ENCODE measurements around the gene VCAN. TPM values are rescaled to one million over a fixed set of nuclear protein-coding genes. Genes with fewer than 3 reads are reported as not detected.

Gene VCAN
- total and polyA plus RNA-seq, 2 donors (not counting 1 experiment from before 2014, with no cell fraction given) = 2.0 TPM; not detected in 1

GRCh38 chr5:83583859-83584258 lies 112.3 kb downstream of the VCAN start:
- Histone ChIP-seq H3K27ac (ENCODE audit: low read length in 2 of 2) (no peak overlapping the region), H3K27me3 (replicated peaks in 1 of 4; ENCODE audit: control extremely low read depth in 1 of 4, control insufficient read depth in 3 of 4, insufficient read depth in 4 of 4, low read length in 3 of 4) (no peaks in the 10 kb centered on the region), H3K79me2 (ENCODE audit: control insufficient read depth, insufficient read depth, low read length) (no peaks in the 10 kb centered on the region), H2AFZ (ENCODE audit: insufficient read depth, low read depth, low read length, poor library complexity, severe bottlenecking) (no peak overlapping the region), H3K4me3 (ENCODE audit: control extremely low read depth in 1 of 5, extremely low read depth in 1 of 5, insufficient read depth in 1 of 5, low read depth in 2 of 5, low read length in 4 of 5) (no peak overlapping the region), H3K4me2 (replicated peaks; ENCODE audit: low read depth, low read length, poor library complexity, severe bottlenecking) (no peak overlapping the region), H3K4me1 (ENCODE audit: control insufficient read depth in 2 of 2, insufficient read depth in 2 of 2, low read length in 2 of 2) (no peaks in the 10 kb centered on the region), H3K9me3 (ENCODE audit: control extremely low read depth in 1 of 3, control insufficient read depth in 2 of 3, insufficient read depth in 1 of 3, low read length in 2 of 3) (no peaks in the 10 kb centered on the region), H3K36me3 (replicated peaks in 1 of 2; ENCODE audit: control extremely low read depth in 1 of 2, control insufficient read depth in 1 of 2, extremely low read depth in 1 of 2, insufficient read depth in 2 of 2, low read length in 1 of 2) (no peaks in the 10 kb centered on the region), H3K9ac (ENCODE audit: low read length) (no peak overlapping the region), H4K20me1 (ENCODE audit: control insufficient read depth, insufficient read depth, low read length, poor library complexity, severe bottlenecking) (no peaks in the 10 kb centered on the region)
- H3K27ac Mint-ChIP-seq = no peak overlapping the region
- no peaks in the 10 kb centered on the region for H3K9me3 Mint-ChIP-seq (ENCODE audit: insufficient read depth)
- H3K4me3 Mint-ChIP-seq = no peak overlapping the region
- ChIA-PET POLR2A (no interaction called here), CTCF (no interaction called here)
- no peak for ATAC-seq (ENCODE audit: low read depth)
- no peaks in the 10 kb centered on the region for H3K27me3 Mint-ChIP-seq
- H3K4me1 Mint-ChIP-seq = no peaks in the 10 kb centered on the region
- intact Hi-C loops (cut with micrococcal nuclease) = no loop called here
- DNase-seq = no peak
- TF ChIP-seq EZH2 (IDR thresholded peaks at IDR 0.05; ENCODE audit: borderline replicate concordance, insufficient read depth, low read depth, low read length, poor library complexity, severe bottlenecking) (no peak), CTCF (IDR thresholded peaks at IDR 0.05) (no peak)

GRCh38 chr5:83586874-83587776 lies 115.6 kb downstream of the VCAN start:
- Histone ChIP-seq H3K36me3 (replicated peaks in 1 of 2; ENCODE audit: control extremely low read depth in 1 of 2, control insufficient read depth in 1 of 2, extremely low read depth in 1 of 2, insufficient read depth in 2 of 2, low read length in 1 of 2) (no peaks in the 10 kb centered on the region), H3K27me3 (replicated peaks in 1 of 4; ENCODE audit: control extremely low read depth in 1 of 4, control insufficient read depth in 3 of 4, insufficient read depth in 4 of 4, low read length in 3 of 4) (no peaks in the 10 kb centered on the region), H3K9ac (ENCODE audit: low read length) (no peak overlapping the region), H3K4me2 (replicated peaks; ENCODE audit: low read depth, low read length, poor library complexity, severe bottlenecking) (no peak overlapping the region), H3K27ac (ENCODE audit: low read length in 2 of 2) (no peak overlapping the region), H3K79me2 (ENCODE audit: control insufficient read depth, insufficient read depth, low read length) (no peaks in the 10 kb centered on the region), H2AFZ (ENCODE audit: insufficient read depth, low read depth, low read length, poor library complexity, severe bottlenecking) (no peak overlapping the region), H3K4me1 (ENCODE audit: control insufficient read depth in 2 of 2, insufficient read depth in 2 of 2, low read length in 2 of 2) (no peaks in the 10 kb centered on the region), H3K4me3 (ENCODE audit: control extremely low read depth in 1 of 5, extremely low read depth in 1 of 5, insufficient read depth in 1 of 5, low read depth in 2 of 5, low read length in 4 of 5) (no peak overlapping the region), H3K9me3 (ENCODE audit: control extremely low read depth in 1 of 3, control insufficient read depth in 2 of 3, insufficient read depth in 1 of 3, low read length in 2 of 3) (no peaks in the 10 kb centered on the region), H4K20me1 (ENCODE audit: control insufficient read depth, insufficient read depth, low read length, poor library complexity, severe bottlenecking) (no peaks in the 10 kb centered on the region)
- 100% methylated on average over 1 of the region's 3 CpGs for WGBS (ENCODE audit: insufficient coverage)
- H3K9me3 Mint-ChIP-seq (ENCODE audit: insufficient read depth) = no peaks in the 10 kb centered on the region
- no peaks in the 10 kb centered on the region for H3K27me3 Mint-ChIP-seq
- ChIA-PET CTCF (no interaction called here), POLR2A (no interaction called here)
- no peak overlapping the region for H3K4me3 Mint-ChIP-seq
- TF ChIP-seq CTCF (IDR thresholded peaks at IDR 0.05) (no peak), EZH2 (IDR thresholded peaks at IDR 0.05; ENCODE audit: borderline replicate concordance, insufficient read depth, low read depth, low read length, poor library complexity, severe bottlenecking) (no peak)
- DNase-seq (no peak), ATAC-seq (ENCODE audit: low read depth) (no peak)
- H3K4me1 Mint-ChIP-seq = no peaks in the 10 kb centered on the region
- intact Hi-C loops (cut with micrococcal nuclease) = no loop called here
- no peak overlapping the region for H3K27ac Mint-ChIP-seq

Measured in B cell (primary cell).